ENCODE data around the gene GRIK3.

The GRIK3 gene

GRCh38 chr1:36754366-36754765 is 279.9 kb downstream of the GRIK3 start:
- no peak for DNase-seq

DNA sequence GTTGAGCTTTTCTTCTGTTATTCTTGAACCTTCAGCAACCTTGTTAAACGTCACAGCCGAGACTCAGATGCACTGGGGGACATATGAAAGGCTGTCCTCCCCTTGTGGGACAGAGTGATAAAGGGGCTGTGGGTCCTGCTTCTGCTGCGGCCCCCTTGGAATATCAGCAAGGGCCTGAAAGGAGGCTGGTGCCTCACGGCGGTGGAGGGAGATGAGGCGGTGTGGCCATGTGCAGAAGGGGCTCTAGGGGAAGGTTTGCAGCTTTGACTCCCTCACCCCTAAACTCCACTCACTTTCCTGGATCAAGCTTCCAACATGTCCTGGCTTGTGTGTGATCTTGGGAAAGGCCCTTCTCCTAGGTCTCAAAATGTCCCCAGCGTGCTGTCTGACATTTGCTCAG is 280.9 kb downstream of the GRIK3 start:
- DNase-seq, result no peak

DNA sequence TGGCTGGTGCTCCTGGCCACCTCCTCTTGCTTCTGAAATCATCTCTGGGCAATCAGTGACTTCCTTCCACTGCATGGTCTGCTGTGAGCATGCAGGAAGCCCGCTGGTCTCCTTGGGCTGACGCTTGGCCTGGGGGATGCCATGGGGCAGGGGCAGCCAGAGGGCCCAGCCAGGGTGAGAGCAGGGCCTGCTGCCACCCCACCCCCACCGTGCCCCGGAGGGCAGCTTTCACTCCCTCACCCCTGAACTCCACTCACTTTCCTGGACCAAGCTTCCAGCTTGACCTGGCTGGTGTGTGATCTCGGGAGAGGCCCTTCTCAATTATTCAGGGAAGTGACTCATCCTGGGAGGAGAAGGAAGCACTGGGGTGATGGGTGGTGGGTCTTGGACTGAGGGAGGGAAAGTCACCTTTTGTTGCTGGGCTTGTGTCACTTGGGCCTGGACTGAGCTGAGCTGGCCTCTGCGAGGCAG is 281.4 kb downstream of the GRIK3 start:
- no peak for DNase-seq

DNA sequence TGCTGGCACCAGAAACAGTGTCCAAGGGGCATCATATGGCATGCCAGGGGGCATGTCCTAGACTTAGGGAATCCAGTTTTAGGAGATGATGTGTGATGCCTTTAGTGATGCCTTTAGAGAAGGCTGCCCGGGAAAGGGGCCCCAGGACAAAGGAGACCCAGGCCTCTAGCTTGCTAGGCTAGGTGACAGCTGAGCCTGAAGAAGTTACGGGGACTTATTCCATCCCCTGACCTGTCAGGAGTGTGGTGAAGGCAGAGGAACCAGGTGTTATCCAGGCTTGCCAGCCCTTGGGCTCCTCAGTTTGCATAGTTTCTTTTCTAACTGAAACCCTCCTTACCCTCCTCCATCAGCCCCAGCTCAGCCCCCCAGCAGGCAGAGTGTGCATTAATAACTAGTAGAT is 281.9 kb downstream of the GRIK3 start:
- no peak for DNase-seq

GRCh38 chr1:36751525-36751924 is 282.8 kb downstream of the GRIK3 start:
- no peak for DNase-seq

DNA sequence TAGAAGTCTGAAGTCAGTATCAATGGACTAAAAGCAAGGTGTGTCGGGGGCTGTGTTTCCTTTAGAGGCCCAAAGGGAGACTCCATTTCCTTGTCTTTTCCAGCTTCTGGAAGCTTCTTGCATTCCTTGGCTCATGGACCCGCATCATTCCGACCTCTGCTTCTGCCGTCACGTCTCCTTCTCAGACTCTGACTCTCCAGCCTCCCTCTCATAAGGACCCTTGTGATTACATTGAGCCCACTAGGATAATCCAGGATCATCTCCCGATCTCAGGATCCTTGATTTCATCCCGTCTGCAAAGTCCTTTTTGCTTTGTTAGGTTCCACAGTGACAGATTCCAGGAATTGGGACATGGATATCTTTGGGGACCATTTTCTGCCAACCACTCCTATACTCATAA is 285.8 kb downstream of the GRIK3 start:
- DNase-seq, result no peak
